Activated naive CD4-positive, alpha-beta T cell treated with Interleukin-2 at 50 U/mL for 16 hours (primary cell): ENCODE measurements around the gene RAB39B.

Experiments used
- DNase-seq: peaks from one replicate; pipeline ENCODE4 v3.0.0-alpha.2; 2020

The RAB39B gene

DNA sequence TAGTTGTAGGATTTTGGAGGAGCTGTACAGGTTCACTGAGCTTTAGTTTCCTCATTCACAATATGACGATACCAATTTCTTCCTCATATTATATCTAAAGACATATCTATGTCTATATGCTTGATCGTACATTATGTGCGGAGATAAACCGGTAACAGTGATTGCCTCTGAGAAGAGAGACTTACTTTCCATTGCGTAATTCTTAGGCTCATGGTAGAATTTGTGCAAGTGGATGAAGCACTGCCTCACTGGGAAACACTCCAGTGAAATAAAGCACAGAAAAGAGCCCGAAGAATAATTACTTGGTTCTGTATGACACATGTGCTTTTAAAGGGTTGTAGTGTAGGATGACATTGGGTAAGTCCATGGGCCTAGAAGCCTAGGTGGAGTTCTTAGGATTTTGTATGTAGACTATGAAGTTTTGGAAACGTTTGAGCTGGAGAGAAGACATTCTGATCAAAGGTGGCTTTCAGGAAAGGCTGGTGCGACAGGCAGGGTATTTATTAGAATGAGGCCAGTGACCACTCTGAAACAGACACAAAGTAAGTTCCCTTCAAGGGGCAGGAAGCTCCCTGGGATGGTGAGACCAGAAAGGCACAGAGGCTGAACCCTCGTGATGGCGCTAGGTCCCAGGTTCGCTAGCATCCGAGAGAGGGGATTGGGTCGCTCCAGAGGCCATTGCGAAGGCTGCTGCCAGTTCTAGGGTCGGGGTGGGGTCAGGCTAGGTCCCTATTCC is 48.7 kb downstream of the RAB39B start:
- DNase-seq: no peak

DNA sequence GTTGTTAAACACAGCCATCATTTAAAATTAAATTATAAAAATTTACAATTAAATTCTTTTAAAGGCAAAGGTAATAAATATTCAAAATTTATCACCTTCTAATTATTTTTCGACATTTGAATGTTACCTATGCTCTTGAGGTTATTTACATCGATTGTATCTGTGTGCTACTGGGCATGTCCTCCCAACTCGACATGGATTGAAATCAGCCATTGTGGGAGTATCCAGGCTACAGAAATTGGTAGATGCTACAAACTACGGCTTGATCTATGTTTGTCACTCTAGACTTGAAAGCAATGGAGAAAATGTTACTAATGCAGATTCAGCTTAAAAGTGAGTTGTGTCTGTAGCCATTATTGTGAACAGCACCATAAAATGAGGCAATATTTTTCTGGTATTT is 50.6 kb downstream of the RAB39B start:
- DNase-seq: no peak

DNA sequence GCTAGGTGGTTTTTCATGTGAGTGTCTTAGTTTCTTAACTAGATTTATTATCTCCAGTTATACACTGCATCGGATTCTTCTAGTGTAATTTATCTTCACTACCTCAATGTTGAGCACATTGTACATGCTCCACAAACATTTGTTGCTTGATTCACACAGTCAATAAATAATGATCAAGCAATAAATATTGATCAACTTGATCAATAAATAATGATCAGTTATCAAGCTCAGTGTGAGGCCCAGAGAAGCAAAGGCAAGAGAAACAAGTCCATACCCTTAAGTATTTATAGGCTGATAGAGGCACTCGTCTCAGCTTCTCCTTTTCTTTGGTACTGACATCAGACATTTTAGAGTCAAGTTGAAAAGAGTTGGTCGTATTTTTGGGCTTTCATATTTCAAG is 53.1 kb downstream of the RAB39B start:
- DNase-seq: no peak
